SK-N-SH treated with all-trans-retinoic acid at 6 μM for 48 hours (cell line): Measurements from ENCODE around the gene C6orf163.

Experiments used
- ATAC-seq: fragments of 200-7000 bp; cut with Tn5 transposase; 3 replicates; pipeline ENCODE4 v1.9.1; 2020; ENCODE audit warnings: mild to moderate bottlenecking, moderate library complexity
- BACH2 ChIP-seq: fragments of 250-450 bp; sonication (Bioruptor Pico); IDR thresholded peaks from 2 replicates; pipeline ENCODE4 v1.9.0; 2021; ENCODE audit warnings: mild to moderate bottlenecking, borderline replicate concordance
- CSDC2 ChIP-seq: fragments of 250-450 bp; sonication (Bioruptor Pico); IDR thresholded peaks from 2 replicates; pipeline ENCODE4 v1.5.0; 2020; ENCODE audit warnings: mild to moderate bottlenecking, moderate library complexity
- GLIS3 ChIP-seq: fragments of 250-450 bp; sonication (Bioruptor Pico); IDR thresholded peaks from 2 replicates; pipeline ENCODE4 v1.5.0; 2020; ENCODE audit warnings: mild to moderate bottlenecking, moderate library complexity
- ISL1 ChIP-seq: fragments of 250-450 bp; sonication (Bioruptor Pico); IDR thresholded peaks from 2 replicates; pipeline ENCODE4 v2.1.2; 2022; ENCODE audit warnings: mild to moderate bottlenecking, moderate library complexity
- OSR1 ChIP-seq: fragments of 250-450 bp; sonication (Bioruptor Pico); IDR thresholded peaks from 2 replicates; pipeline ENCODE4 v1.8.0; 2022; ENCODE audit warnings: moderate library complexity, mild to moderate bottlenecking, inconsistent platforms
- SNAI2 ChIP-seq: fragments of 250-450 bp; sonication (Bioruptor Pico); IDR thresholded peaks from 2 replicates; pipeline ENCODE4 v1.5.0; 2020; ENCODE audit warnings: mild to moderate bottlenecking, moderate library complexity
- TCF4 ChIP-seq: fragments of 250-450 bp; sonication (Bioruptor Pico); IDR thresholded peaks from 2 replicates; pipeline ENCODE4 v1.8.0; 2021; ENCODE audit warnings: mild to moderate bottlenecking, moderate library complexity, borderline replicate concordance
- ZC3H10 ChIP-seq: fragments of 250-450 bp; sonication (Bioruptor Pico); IDR thresholded peaks from 2 replicates; pipeline ENCODE4 v1.5.1; 2021; ENCODE audit warnings: mild to moderate bottlenecking, moderate library complexity
- ZFP3 ChIP-seq: fragments of 250-450 bp; sonication (Bioruptor Pico); IDR thresholded peaks from 2 replicates; pipeline ENCODE4 v1.5.0; 2020; ENCODE audit warnings: mild to moderate bottlenecking, moderate library complexity
- ZNF565 ChIP-seq: fragments of 450-650 bp; formaldehyde crosslinking; conservative IDR thresholded peaks from 2 replicates; pipeline ENCODE4 v1.5.0; 2020; ENCODE audit warnings: low read depth, mild to moderate bottlenecking, moderate library complexity
- ZNF70 ChIP-seq: fragments of 450-650 bp; formaldehyde crosslinking; IDR thresholded peaks from 2 replicates; pipeline ENCODE4 v1.5.0; 2020; ENCODE audit warnings: mild to moderate bottlenecking, moderate library complexity
- TF ChIP-seq, protein P1 (sequence below): fragments of 250-450 bp; sonication (Bioruptor Pico); IDR thresholded peaks from 2 replicates; pipeline ENCODE4 v1.5.1; 2021; ENCODE audit warnings: mild to moderate bottlenecking, moderate library complexity
- TF ChIP-seq, protein P2 (sequence below): fragments of 250-450 bp; sonication (Bioruptor Pico); IDR thresholded peaks from 2 replicates; pipeline ENCODE4 v1.8.0; 2021; ENCODE audit warnings: low read depth, mild to moderate bottlenecking, moderate library complexity, borderline replicate concordance
- TF ChIP-seq, protein P3 (sequence below): fragments of 250-450 bp; sonication (Bioruptor Pico); IDR thresholded peaks from 2 replicates; pipeline ENCODE4 v1.8.0; 2020; ENCODE audit warnings: mild to moderate bottlenecking, moderate library complexity, borderline replicate concordance
- TF ChIP-seq, protein P4 (sequence below): fragments of 250-450 bp; sonication (Bioruptor Pico); IDR thresholded peaks from 2 replicates; pipeline ENCODE4 v1.5.0; 2020; ENCODE audit warnings: mild to moderate bottlenecking, moderate library complexity

C6orf163 gene

DNA sequence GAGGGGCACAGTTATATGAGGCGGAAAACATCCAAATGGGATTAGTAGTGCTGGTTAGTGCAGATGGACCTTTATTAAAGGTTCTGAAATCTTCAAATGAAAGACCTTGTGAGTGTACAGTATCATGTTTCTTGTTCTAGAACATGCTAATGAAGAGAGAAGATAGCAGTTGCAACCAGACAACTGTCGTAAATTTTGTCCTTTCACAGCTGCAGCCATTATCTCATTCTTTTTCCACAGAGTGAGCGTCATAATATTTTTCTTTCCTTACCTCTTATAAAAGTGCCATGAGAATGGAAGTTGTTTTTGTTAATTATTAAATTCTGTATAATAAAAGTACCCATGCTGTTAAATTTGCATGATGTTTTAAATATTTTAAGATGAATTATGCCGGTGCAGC lies 4.4 kb upstream of the C6orf163 start:
- no peak for ATAC-seq
- TF ChIP-seq ZNF70 (CRISPR knock-in tag) (no peak), BACH2 (CRISPR knock-in tag) (no peak), OSR1 (CRISPR knock-in tag) (no peak), ZFP3 (CRISPR knock-in tag) (no peak)
- TF ChIP-seq, protein P1, sequence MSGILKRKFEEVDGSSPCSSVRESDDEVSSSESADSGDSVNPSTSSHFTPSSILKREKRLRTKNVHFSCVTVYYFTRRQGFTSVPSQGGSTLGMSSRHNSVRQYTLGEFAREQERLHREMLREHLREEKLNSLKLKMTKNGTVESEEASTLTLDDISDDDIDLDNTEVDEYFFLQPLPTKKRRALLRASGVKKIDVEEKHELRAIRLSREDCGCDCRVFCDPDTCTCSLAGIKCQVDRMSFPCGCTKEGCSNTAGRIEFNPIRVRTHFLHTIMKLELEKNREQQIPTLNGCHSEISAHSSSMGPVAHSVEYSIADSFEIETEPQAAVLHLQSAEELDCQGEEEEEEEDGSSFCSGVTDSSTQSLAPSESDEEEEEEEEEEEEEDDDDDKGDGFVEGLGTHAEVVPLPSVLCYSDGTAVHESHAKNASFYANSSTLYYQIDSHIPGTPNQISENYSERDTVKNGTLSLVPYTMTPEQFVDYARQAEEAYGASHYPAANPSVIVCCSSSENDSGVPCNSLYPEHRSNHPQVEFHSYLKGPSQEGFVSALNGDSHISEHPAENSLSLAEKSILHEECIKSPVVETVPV (CRISPR knock-in tag), result no peak
- TF ChIP-seq, protein P2, sequence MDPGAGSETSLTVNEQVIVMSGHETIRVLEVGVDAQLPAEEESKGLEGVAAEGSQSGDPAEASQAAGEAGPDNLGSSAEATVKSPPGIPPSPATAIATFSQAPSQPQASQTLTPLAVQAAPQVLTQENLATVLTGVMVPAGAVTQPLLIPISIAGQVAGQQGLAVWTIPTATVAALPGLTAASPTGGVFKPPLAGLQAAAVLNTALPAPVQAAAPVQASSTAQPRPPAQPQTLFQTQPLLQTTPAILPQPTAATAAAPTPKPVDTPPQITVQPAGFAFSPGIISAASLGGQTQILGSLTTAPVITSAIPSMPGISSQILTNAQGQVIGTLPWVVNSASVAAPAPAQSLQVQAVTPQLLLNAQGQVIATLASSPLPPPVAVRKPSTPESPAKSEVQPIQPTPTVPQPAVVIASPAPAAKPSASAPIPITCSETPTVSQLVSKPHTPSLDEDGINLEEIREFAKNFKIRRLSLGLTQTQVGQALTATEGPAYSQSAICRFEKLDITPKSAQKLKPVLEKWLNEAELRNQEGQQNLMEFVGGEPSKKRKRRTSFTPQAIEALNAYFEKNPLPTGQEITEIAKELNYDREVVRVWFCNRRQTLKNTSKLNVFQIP (CRISPR knock-in tag), result no peak
- TF ChIP-seq, all 23 proteins: peak for 0

DNA sequence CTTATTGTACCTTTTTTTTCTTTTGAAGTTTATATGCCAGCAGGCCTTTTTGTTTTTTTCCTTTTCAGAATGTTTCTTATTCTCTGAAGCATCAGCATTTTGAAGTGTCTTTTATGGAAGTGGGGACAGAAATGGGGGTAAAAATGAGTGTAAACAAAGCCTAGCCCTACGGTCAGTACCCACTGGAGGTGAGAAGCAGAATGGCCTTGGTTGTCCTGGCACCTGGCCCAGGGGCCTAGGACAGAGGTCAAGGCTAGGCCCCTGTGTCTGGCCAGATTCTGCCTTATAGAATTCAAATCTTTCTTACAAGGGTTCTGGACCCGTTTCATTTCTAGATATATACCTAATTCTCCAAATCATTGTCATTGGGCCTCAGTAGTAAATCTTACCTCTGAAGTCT lies 3.5 kb upstream of the C6orf163 start:
- TF ChIP-seq TCF4 (CRISPR knock-in tag), result no peak
- TF ChIP-seq, all 23 proteins: peak for 0
- ATAC-seq, result no peak

DNA sequence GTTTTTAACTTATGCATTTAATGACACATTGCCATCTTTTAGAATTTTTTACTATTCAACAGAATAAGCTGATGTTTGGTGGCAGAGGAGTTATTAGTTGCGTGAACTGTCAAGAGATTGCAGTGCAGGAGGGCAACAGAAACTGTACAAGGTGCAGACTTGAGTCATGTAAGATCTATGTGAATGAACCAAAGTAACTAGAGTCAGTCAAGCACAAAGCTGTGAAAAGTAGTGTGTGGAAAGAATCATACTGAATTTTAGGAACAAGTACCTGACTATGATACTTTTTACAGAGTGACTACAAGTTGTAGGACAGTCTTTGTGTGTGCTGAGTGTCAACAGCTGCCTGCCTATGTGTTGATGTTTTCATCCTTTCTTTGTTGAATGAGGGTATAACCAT lies 2.7 kb upstream of the C6orf163 start:
- no peak for ATAC-seq
- TF ChIP-seq TCF4 (CRISPR knock-in tag), result no peak
- TF ChIP-seq, protein P3, sequence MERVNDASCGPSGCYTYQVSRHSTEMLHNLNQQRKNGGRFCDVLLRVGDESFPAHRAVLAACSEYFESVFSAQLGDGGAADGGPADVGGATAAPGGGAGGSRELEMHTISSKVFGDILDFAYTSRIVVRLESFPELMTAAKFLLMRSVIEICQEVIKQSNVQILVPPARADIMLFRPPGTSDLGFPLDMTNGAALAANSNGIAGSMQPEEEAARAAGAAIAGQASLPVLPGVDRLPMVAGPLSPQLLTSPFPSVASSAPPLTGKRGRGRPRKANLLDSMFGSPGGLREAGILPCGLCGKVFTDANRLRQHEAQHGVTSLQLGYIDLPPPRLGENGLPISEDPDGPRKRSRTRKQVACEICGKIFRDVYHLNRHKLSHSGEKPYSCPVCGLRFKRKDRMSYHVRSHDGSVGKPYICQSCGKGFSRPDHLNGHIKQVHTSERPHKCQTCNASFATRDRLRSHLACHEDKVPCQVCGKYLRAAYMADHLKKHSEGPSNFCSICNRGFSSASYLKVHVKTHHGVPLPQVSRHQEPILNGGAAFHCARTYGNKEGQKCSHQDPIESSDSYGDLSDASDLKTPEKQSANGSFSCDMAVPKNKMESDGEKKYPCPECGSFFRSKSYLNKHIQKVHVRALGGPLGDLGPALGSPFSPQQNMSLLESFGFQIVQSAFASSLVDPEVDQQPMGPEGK (CRISPR knock-in tag), result no peak
- TF ChIP-seq CSDC2, result no peak

DNA sequence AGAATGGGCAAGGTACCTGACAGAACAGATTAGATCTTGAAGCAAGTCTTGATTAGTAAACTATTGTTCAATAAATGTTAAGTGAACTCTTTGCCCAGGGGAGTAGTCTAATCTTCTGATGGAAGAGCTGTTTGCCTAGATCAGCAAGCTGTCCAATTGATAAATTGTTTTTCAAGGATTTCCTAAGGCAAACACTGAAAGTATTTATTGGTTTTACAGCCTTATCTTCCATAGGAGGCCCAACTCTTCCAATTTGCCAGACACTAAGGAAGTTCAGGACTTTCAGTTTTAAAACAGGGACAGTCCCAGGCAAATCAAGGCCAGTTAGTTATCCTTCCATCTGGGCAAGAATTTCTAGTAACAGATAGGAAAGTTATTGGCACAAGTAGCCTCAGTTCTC lies 1.8 kb upstream of the C6orf163 start:
- no peak for ATAC-seq
- TF ChIP-seq SNAI2 (CRISPR knock-in tag) (no peak), ZNF565 (CRISPR knock-in tag) (no peak)
- TF ChIP-seq, protein P2 (CRISPR knock-in tag), result no peak
- TF ChIP-seq, protein P1 (CRISPR knock-in tag), result no peak

DNA sequence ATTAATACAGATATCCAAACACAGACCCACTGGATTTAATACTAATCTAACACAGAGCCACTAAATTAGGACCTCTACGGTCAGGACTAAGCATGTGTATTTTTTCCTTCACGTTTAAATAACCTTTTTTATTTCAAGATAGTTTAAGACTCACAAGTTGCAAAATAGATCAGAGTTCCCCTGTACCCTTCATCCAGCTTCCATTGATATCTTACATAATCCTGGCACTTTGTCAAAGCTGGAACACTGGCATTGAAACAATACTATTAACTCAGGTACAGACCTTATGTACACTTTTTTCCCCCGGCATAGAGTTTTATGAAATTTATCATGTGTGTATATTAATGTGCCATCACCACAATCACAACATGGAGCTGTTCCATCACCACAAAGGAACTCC lies 2.1 kb downstream of the C6orf163 start:
- ATAC-seq, result no peak
- TF ChIP-seq, protein P4, sequence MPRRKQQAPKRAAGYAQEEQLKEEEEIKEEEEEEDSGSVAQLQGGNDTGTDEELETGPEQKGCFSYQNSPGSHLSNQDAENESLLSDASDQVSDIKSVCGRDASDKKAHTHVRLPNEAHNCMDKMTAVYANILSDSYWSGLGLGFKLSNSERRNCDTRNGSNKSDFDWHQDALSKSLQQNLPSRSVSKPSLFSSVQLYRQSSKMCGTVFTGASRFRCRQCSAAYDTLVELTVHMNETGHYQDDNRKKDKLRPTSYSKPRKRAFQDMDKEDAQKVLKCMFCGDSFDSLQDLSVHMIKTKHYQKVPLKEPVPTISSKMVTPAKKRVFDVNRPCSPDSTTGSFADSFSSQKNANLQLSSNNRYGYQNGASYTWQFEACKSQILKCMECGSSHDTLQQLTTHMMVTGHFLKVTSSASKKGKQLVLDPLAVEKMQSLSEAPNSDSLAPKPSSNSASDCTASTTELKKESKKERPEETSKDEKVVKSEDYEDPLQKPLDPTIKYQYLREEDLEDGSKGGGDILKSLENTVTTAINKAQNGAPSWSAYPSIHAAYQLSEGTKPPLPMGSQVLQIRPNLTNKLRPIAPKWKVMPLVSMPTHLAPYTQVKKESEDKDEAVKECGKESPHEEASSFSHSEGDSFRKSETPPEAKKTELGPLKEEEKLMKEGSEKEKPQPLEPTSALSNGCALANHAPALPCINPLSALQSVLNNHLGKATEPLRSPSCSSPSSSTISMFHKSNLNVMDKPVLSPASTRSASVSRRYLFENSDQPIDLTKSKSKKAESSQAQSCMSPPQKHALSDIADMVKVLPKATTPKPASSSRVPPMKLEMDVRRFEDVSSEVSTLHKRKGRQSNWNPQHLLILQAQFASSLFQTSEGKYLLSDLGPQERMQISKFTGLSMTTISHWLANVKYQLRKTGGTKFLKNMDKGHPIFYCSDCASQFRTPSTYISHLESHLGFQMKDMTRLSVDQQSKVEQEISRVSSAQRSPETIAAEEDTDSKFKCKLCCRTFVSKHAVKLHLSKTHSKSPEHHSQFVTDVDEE, result no peak
- TF ChIP-seq ISL1 (CRISPR knock-in tag), result no peak
- TF ChIP-seq, protein P1 (CRISPR knock-in tag), result no peak
- TF ChIP-seq CSDC2, result no peak
- TF ChIP-seq GLIS3, result no peak
- TF ChIP-seq ZC3H10 (CRISPR knock-in tag), result no peak
